Measurements from ENCODE around the gene UBE4A. TPM values are rescaled to one million over a fixed set of nuclear protein-coding genes. Genes with fewer than 3 reads are reported as not detected.

The UBE4A gene
- total and polyA plus RNA-seq, 2 donors (not counting 1 experiment from before 2014, with no cell fraction given), result 21.8 to 37.0 TPM

- H3K27ac ChIP-seq (ENCODE audit: insufficient read depth, low read length), result no peak overlapping the region
- H3K4me2 ChIP-seq (ENCODE audit: extremely low read depth, insufficient read depth, low read length), result no peak overlapping the region
- no peaks in the 10 kb centered on the region for H3K36me3 ChIP-seq (ENCODE audit: control insufficient read depth, insufficient read depth, low read length)
- peaks cover 3% of the 10 kb centered on the region for H3K4me1 ChIP-seq (ENCODE audit: control insufficient read depth, extremely low read depth, insufficient read depth, low read length)
- peak; percentile 6 to 25 for DNase-seq (ENCODE audit: low read depth in 2 of 2)
- peaks cover 50% of the 10 kb centered on the region for H3K79me2 ChIP-seq (ENCODE audit: control insufficient read depth, insufficient read depth, low read length)
- H3K4me3 ChIP-seq (replicated peaks in 1 of 4; ENCODE audit: control extremely low read depth in 1 of 4, insufficient read depth in 1 of 4, low read depth in 3 of 4, low read length in 4 of 4), result no peak overlapping the region
- no peak overlapping the region for H2AFZ ChIP-seq (ENCODE audit: low read length)
- no peaks in the 10 kb centered on the region for H3K27me3 ChIP-seq (ENCODE audit: control insufficient read depth, insufficient read depth, low read length)
- H4K20me1 ChIP-seq (ENCODE audit: control insufficient read depth, extremely low read depth, insufficient read depth, low read length), result no peaks in the 10 kb centered on the region
- TF ChIP-seq CTCF (conservative IDR thresholded peaks at IDR 0.05 in 1 of 2, IDR thresholded peaks at IDR 0.05 in 1 of 2; ENCODE audit: low read depth in 1 of 2, low read length in 2 of 2), result no peak
- TF ChIP-seq EZH2 (IDR thresholded peaks at IDR 0.05; ENCODE audit: low read length, missing control alignments), result no peak
- no peaks in the 10 kb centered on the region for H3K9me3 ChIP-seq (ENCODE audit: control insufficient read depth, insufficient read depth, low read depth, low read length)
- H3K9ac ChIP-seq (ENCODE audit: insufficient read depth, low read length), result no peak overlapping the region
These were observed 47.3 kb downstream of the UBE4A start for GRCh38 chr11:118406599-118407166.

DNA sequence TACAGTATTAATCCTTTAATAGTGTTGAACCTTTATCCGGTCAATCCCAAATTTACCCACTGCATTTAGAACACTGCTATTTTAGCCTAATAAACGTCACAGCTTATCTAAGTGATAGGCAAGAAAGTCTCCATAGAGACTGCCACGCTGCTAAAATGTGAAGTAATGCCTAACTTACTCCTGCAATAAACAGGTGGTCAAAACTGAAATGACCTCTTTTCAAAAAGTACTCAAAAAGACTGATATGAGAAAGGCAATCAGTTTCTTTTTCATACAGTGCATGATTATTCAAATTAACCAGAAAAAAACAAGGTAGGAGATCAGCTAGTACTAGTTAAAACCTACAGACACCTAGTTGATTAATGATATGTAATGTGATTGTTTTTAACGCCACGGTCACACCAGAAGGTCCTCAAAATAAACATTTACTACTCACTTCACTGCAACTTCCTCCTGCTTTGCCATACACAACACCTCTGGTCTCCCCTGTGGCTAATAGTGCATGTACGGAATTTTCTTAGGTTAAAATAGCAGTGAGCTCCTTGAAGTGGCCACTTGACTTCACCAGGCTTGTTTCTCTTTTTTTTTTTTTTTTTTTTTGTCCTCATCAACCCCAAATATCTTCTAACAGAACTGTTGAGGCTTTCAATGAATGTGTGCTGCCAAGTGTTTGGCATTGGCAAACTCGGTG lies 50.8 kb downstream of the UBE4A start:
- no peak overlapping the region for H3K27ac ChIP-seq (ENCODE audit: insufficient read depth, low read length)
- H3K27me3 ChIP-seq (ENCODE audit: control insufficient read depth, insufficient read depth, low read length), result no peaks in the 10 kb centered on the region
- no peaks in the 10 kb centered on the region for H4K20me1 ChIP-seq (ENCODE audit: control insufficient read depth, extremely low read depth, insufficient read depth, low read length)
- H3K4me2 ChIP-seq (ENCODE audit: extremely low read depth, insufficient read depth, low read length), result no peak overlapping the region
- H3K9me3 ChIP-seq (ENCODE audit: control insufficient read depth, insufficient read depth, low read depth, low read length), result no peaks in the 10 kb centered on the region
- TF ChIP-seq EZH2 (IDR thresholded peaks at IDR 0.05; ENCODE audit: low read length, missing control alignments) (no peak), CTCF (conservative IDR thresholded peaks at IDR 0.05 in 1 of 2, IDR thresholded peaks at IDR 0.05 in 1 of 2; ENCODE audit: low read depth in 1 of 2, low read length in 2 of 2) (no peak)
- no peak for DNase-seq (ENCODE audit: low read depth in 2 of 2)
- no peak overlapping the region for H3K9ac ChIP-seq (ENCODE audit: insufficient read depth, low read length)
- no peaks in the 10 kb centered on the region for H3K36me3 ChIP-seq (ENCODE audit: control insufficient read depth, insufficient read depth, low read length)
- no peak overlapping the region for H3K4me3 ChIP-seq (replicated peaks in 1 of 4; ENCODE audit: control extremely low read depth in 1 of 4, insufficient read depth in 1 of 4, low read depth in 3 of 4, low read length in 4 of 4)
- H2AFZ ChIP-seq (ENCODE audit: low read length), result no peak overlapping the region
- H3K4me1 ChIP-seq (ENCODE audit: control insufficient read depth, extremely low read depth, insufficient read depth, low read length), result no peaks in the 10 kb centered on the region
- H3K79me2 ChIP-seq (ENCODE audit: control insufficient read depth, insufficient read depth, low read length), result peaks cover 18% of the 10 kb centered on the region

DNA sequence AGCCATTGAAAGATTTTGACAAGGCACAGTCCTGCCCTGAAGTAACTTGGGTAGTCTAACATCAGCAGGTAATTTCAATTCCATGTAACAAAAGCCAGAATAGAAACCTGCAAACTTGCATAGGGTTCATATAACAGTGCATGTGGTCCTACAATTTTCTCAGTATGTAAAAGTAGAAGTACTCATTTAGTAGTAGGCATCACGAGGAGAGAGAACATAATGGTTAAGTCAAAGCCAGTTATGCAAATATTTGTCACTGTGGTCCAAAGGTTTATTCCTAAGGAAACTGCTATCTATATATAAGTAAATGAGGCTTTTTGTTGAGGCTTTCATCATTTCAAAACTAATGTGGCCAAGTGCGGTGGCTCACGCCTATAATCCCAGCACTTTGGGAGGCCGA lies 52.1 kb downstream of the UBE4A start:
- H4K20me1 ChIP-seq (ENCODE audit: control insufficient read depth, extremely low read depth, insufficient read depth, low read length), result no peaks in the 10 kb centered on the region
- H3K4me1 ChIP-seq (ENCODE audit: control insufficient read depth, extremely low read depth, insufficient read depth, low read length), result peaks cover 3% of the 10 kb centered on the region
- H3K9me3 ChIP-seq (ENCODE audit: control insufficient read depth, insufficient read depth, low read depth, low read length), result no peaks in the 10 kb centered on the region

More for the DNA sequence above, 52.1 kb downstream of the UBE4A start:
- H3K4me3 ChIP-seq (replicated peaks in 1 of 4; ENCODE audit: control extremely low read depth in 1 of 4, insufficient read depth in 1 of 4, low read depth in 3 of 4, low read length in 4 of 4), result no peak overlapping the region
- H2AFZ ChIP-seq (ENCODE audit: low read length), result no peak overlapping the region
- TF ChIP-seq EZH2 (IDR thresholded peaks at IDR 0.05; ENCODE audit: low read length, missing control alignments) (no peak), CTCF (conservative IDR thresholded peaks at IDR 0.05 in 1 of 2, IDR thresholded peaks at IDR 0.05 in 1 of 2; ENCODE audit: low read depth in 1 of 2, low read length in 2 of 2) (no peak)
- H3K79me2 ChIP-seq (ENCODE audit: control insufficient read depth, insufficient read depth, low read length), result peaks cover 5% of the 10 kb centered on the region
- H3K4me2 ChIP-seq (ENCODE audit: extremely low read depth, insufficient read depth, low read length), result no peak overlapping the region
- H3K36me3 ChIP-seq (ENCODE audit: control insufficient read depth, insufficient read depth, low read length), result no peaks in the 10 kb centered on the region
- H3K27me3 ChIP-seq (ENCODE audit: control insufficient read depth, insufficient read depth, low read length), result no peaks in the 10 kb centered on the region
- H3K9ac ChIP-seq (ENCODE audit: insufficient read depth, low read length), result no peak overlapping the region
- no peak for DNase-seq (ENCODE audit: low read depth in 2 of 2)
- H3K27ac ChIP-seq (ENCODE audit: insufficient read depth, low read length), result no peak overlapping the region

All from fibroblast of lung (primary cell).